PFSK-1 (cell line): Measurements from ENCODE around the gene EFNA2.

Source experiments
- FOXP2 ChIP-seq: optimal IDR thresholded peaks from 2 replicates; pipeline ENCODE3; 2011; ENCODE audit warnings: borderline replicate concordance, control low read depth, inconsistent platforms; ENCODE audit not compliant: insufficient read depth; ENCODE audit errors: extremely low read length, extremely low read depth
- POLR2AphosphoS5 ChIP-seq: IDR thresholded peaks from 2 replicates; pipeline ENCODE4 v1.6.1; 2012; ENCODE audit warnings: low read depth, mild to moderate bottlenecking, control low read depth, low read length, moderate library complexity
- REST ChIP-seq, 2 experiments: IDR thresholded peaks; 2 replicates each; pipeline versions ENCODE4 v1.6.1 to v1.8.0; 2011 to 2012; ENCODE audit warnings: low read depth in 2 of 2, low read length in 2 of 2, control low read depth in 1 of 2, inconsistent platforms in 1 of 2, mild to moderate bottlenecking in 1 of 2, moderate library complexity in 1 of 2; ENCODE audit not compliant: insufficient read depth in 1 of 2
- SIN3A ChIP-seq: IDR thresholded peaks from 2 replicates; pipeline ENCODE4 v1.6.1; 2012; ENCODE audit warnings: mild to moderate bottlenecking, low read length, moderate library complexity, borderline replicate concordance; ENCODE audit not compliant: insufficient read depth
- TAF1 ChIP-seq: IDR thresholded peaks from 2 replicates; pipeline ENCODE4 v1.6.1; 2012; ENCODE audit warnings: low read length, control low read depth, borderline replicate concordance; ENCODE audit not compliant: insufficient read depth

The EFNA2 gene

GRCh38 chr19:1248139-1248785 is 37.4 kb upstream of the EFNA2 start, which contains the start of gene MIDN:
Gene MIDN (plus strand): TSS chr19:1248583. CDS start chr19:1250297, 1,714 bp downstream.
- TF ChIP-seq FOXP2, result peak; percentile 23
- no peak for TF ChIP-seq REST (IDR thresholded peaks at IDR 0.05; ENCODE audit: insufficient read depth in 1 of 2, low read depth in 2 of 2, low read length in 2 of 2)
- no peak for TF ChIP-seq SIN3A
- 0 out of 2 replicates have a peak, but pooled peaks have one; percentile 42 for TF ChIP-seq TAF1
- TF ChIP-seq POLR2AphosphoS5, result peak; percentile 99

GRCh38 chr19:1248786-1249297 is 36.8 kb upstream of the EFNA2 start:
- TF ChIP-seq POLR2AphosphoS5, result no peak
- TF ChIP-seq TAF1, result peak; percentile 33; the same call in 1 of the 2 replicates
- TF ChIP-seq REST (IDR thresholded peaks at IDR 0.05; ENCODE audit: insufficient read depth in 1 of 2, low read depth in 2 of 2, low read length in 2 of 2), result no peak

GRCh38 chr19:1249298-1249989 is 36.2 kb upstream of the EFNA2 start:
- TF ChIP-seq FOXP2 (peak; percentile 52), SIN3A (peak; percentile 88; the same call in 1 of the 2 replicates), TAF1 (peak; percentile 85; the same call in 1 of the 2 replicates), REST (IDR thresholded peaks at IDR 0.05; ENCODE audit: insufficient read depth in 1 of 2, low read depth in 2 of 2, low read length in 2 of 2) (0 out of 4 replicates have a peak, but pooled peaks of 1 of the 2 experiments have one; percentile 6), POLR2AphosphoS5 (peak; percentile 92)

- TF ChIP-seq REST (IDR thresholded peaks at IDR 0.05; ENCODE audit: insufficient read depth in 1 of 2, low read depth in 2 of 2, low read length in 2 of 2) (no peak), FOXP2 (no peak), TAF1 (no peak), POLR2AphosphoS5 (no peak), SIN3A (no peak)
These were observed 35.7 kb upstream of the EFNA2 start for GRCh38 chr19:1249990-1250436.
